PC-9 (cell line): ENCODE measurements around the gene ST13. TPM values are rescaled to one million over a fixed set of nuclear protein-coding genes. Genes with fewer than 3 reads are reported as not detected.
"Not testable (repeated sequence)": the region's sequence is repeated elsewhere in the genome, so short reads cannot be mapped to it uniquely, and the experiment has no call there.

Experiments
- BruUV-seq: library from RNA; stranded (reverse); fragments of 400-500 nt; replicated peaks from 2 replicates; lab custom pipeline; 2021; lab: Mats Ljungman, UMichigan
- CTCF ChIA-PET: fragments of 300-600 bp; sonication (Branson Sonifier 250); formaldehyde crosslinking; loops from one replicate; lab custom pipeline; 2022; ENCODE audit warnings: antibody characterized with exemption; lab: Charles Lee
- POLR2A ChIA-PET: fragments of 300-600 bp; sonication (Branson Sonifier 250); formaldehyde crosslinking; loops from one replicate; lab custom pipeline; 2022; ENCODE audit warnings: antibody characterized with exemption; ENCODE audit not compliant: unreplicated experiment; lab: Charles Lee
- DNase-seq, 2 experiments: peaks; one replicate each; pipeline versions ENCODE4 v3.0.0 to v3.0.0-alpha.2; 2015 to 2022; ENCODE audit warnings: mixed read lengths in 1 of 2
- H2AFZ ChIP-seq: fragments of 200-600 bp; sonication (generic); 2 replicates; pipeline ENCODE4 v1.8.1; 2017; ENCODE audit warnings: antibody characterized with exemption
- H3F3A ChIP-seq: fragments of 200-600 bp; sonication (generic); 2 replicates; pipeline ENCODE4 v1.8.1; 2017; ENCODE audit warnings: antibody characterized with exemption, mild to moderate bottlenecking, low read depth; ENCODE audit not compliant: insufficient read depth
- H3K27ac ChIP-seq: fragments of 200-600 bp; sonication (generic); 2 replicates; pipeline ENCODE4 v1.6.1; 2016; ENCODE audit warnings: mixed run types
- H3K27me3 ChIP-seq: fragments of 200-600 bp; sonication (generic); 2 replicates; pipeline ENCODE4 v1.6.1; 2016; ENCODE audit warnings: low read depth, mixed run types; ENCODE audit not compliant: insufficient read depth
- H3K36me3 ChIP-seq: fragments of 200-600 bp; sonication (generic); 2 replicates; pipeline ENCODE4 v1.6.1; 2016; ENCODE audit warnings: low read depth, mixed run types
- H3K4me1 ChIP-seq: fragments of 200-600 bp; sonication (generic); replicated peaks from 2 replicates; pipeline ENCODE4 v1.6.1; 2016; ENCODE audit warnings: mixed run types; ENCODE audit not compliant: insufficient read depth
- H3K4me2 ChIP-seq: fragments of 200-600 bp; sonication (generic); 2 replicates; pipeline ENCODE4 v1.6.1; 2017; ENCODE audit warnings: mixed run types
- H3K4me3 ChIP-seq: fragments of 200-600 bp; sonication (generic); 2 replicates; pipeline ENCODE4 v1.6.1; 2016; ENCODE audit warnings: mixed run types
- H3K79me2 ChIP-seq: fragments of 200-600 bp; sonication (generic); 2 replicates; pipeline ENCODE4 v1.6.1; 2017; ENCODE audit warnings: low read depth, mixed run types
- H3K9me2 ChIP-seq: fragments of 200-600 bp; sonication (generic); 2 replicates; pipeline ENCODE4 v1.8.1; 2017; ENCODE audit warnings: mild to moderate bottlenecking; ENCODE audit not compliant: insufficient read depth
- H3K9me3 ChIP-seq: fragments of 200-600 bp; sonication (generic); 2 replicates; pipeline ENCODE4 v1.8.1; 2016; ENCODE audit warnings: low read depth; ENCODE audit not compliant: insufficient read depth
- H4K20me1 ChIP-seq: fragments of 200-600 bp; sonication (generic); 2 replicates; pipeline ENCODE4 v1.8.1; 2017; ENCODE audit not compliant: insufficient read depth
- CTCF ChIP-seq: fragments of 200-600 bp; sonication (generic); conservative IDR thresholded peaks from 2 replicates; pipeline ENCODE4 v1.6.1; 2017; ENCODE audit warnings: mixed run types, antibody characterized with exemption, mild to moderate bottlenecking, moderate library complexity
- EZH2 ChIP-seq: fragments of 200-600 bp; sonication (generic); IDR thresholded peaks from 2 replicates; pipeline ENCODE4 v1.8.0; 2017; ENCODE audit warnings: antibody characterized with exemption, low read depth
- intact Hi-C: fragments of 100-400 bp; cut with micrococcal nuclease; formaldehyde crosslinking; loops from one replicate; pipeline ENCODE4 v1.10.0; 2022; ENCODE audit not compliant: unreplicated experiment
- total RNA-seq: library from RNA; stranded (reverse); gene quantifications from 2 replicates; pipeline ENCODE4 v1.2.3, GENCODE V29; 2021

Gene ST13
- total RNA-seq, 1 experiment from 2014 or later: 285 TPM

- Histone ChIP-seq H3K79me2 (peaks cover 94% of the 10 kb centered on the region), H3K4me1 (peaks cover 34% of the 10 kb centered on the region), H4K20me1 (peaks cover 71% of the 10 kb centered on the region), H3K36me3 (peaks cover 53% of the 10 kb centered on the region), H3K9me2 (no peaks in the 10 kb centered on the region), H3K27me3 (no peaks in the 10 kb centered on the region), H3K9me3 (no peaks in the 10 kb centered on the region), H3K4me2 (peak overlapping the region; percentile 99), H3K27ac (peak overlapping the region; percentile 15; the same call in 1 of the 2 replicates), H3F3A (peaks cover 19% of the 10 kb centered on the region), H2AFZ (no peak overlapping the region), H3K4me3 (peak overlapping the region; percentile 98; the same call in 1 of the 2 replicates)
- CTCF ChIA-PET: no interaction called here
- TF ChIP-seq EZH2: no peak
- TF ChIP-seq CTCF: no peak
- DNase-seq: no peak
- POLR2A ChIA-PET: interaction anchor here (0.6 kb wide), 1 partner anchor 202 kb away, joined by 3 read pairs; no protein-coding TSS in a partner anchor
- BruUV-seq: no TSS peak
- intact Hi-C loops: no loop called here
Measured at GRCh38 chr22:40853333-40853732, 3.1 kb downstream of the ST13 start.

GRCh38 chr22:40845816-40846215 lies 10.6 kb downstream of the ST13 start:
- intact Hi-C loops, H3K9me3 ChIP-seq, H3K4me1 ChIP-seq, H3K4me2 ChIP-seq, H3K27ac ChIP-seq, CTCF ChIA-PET, H3K27me3 ChIP-seq, H2AFZ ChIP-seq, POLR2A ChIA-PET, H3K4me3 ChIP-seq, DNase-seq, BruUV-seq, H3K9me2 ChIP-seq: not testable (repeated sequence)
- Histone ChIP-seq H3K36me3 (peaks cover 73% of the 10 kb centered on the region), H4K20me1 (peaks cover 77% of the 10 kb centered on the region), H3F3A (peaks cover 65% of the 10 kb centered on the region), H3K79me2 (peaks cover 90% of the 10 kb centered on the region)

GRCh38 chr22:40844951-40845350 lies 11.5 kb downstream of the ST13 start:
- H2AFZ ChIP-seq: no peak overlapping the region
- H4K20me1 ChIP-seq: peaks cover 70% of the 10 kb centered on the region
- H3K4me1 ChIP-seq: 0 out of 2 replicates have a peak, but pooled peaks cover 3% of the 10 kb centered on the region
- peaks cover 74% of the 10 kb centered on the region for H3K36me3 ChIP-seq
- H3K27me3 ChIP-seq: no peaks in the 10 kb centered on the region
- H3K79me2 ChIP-seq: peaks cover 88% of the 10 kb centered on the region
- H3K4me2 ChIP-seq: no peak overlapping the region
- H3F3A ChIP-seq: peaks cover 61% of the 10 kb centered on the region
- POLR2A ChIA-PET: no interaction called here
- BruUV-seq: no TSS peak
- intact Hi-C loops: no loop called here
- H3K4me3 ChIP-seq: no peak overlapping the region
- H3K27ac ChIP-seq: no peak overlapping the region
- no peaks in the 10 kb centered on the region for H3K9me2 ChIP-seq
- CTCF ChIA-PET: no interaction called here
- DNase-seq: no peak
- H3K9me3 ChIP-seq: no peaks in the 10 kb centered on the region
- TF ChIP-seq EZH2: no peak
- no peak for TF ChIP-seq CTCF

- no peaks in the 10 kb centered on the region for H3K9me3 ChIP-seq
- peaks cover 60% of the 10 kb centered on the region for H3K79me2 ChIP-seq
- 0 out of 2 replicates have a peak, but pooled peaks cover 3% of the 10 kb centered on the region for H3K4me1 ChIP-seq
- peaks cover 50% of the 10 kb centered on the region; the same call in 1 of the 2 replicates for H3F3A ChIP-seq
- H4K20me1 ChIP-seq: peaks cover 66% of the 10 kb centered on the region
- H3K9me2 ChIP-seq: no peaks in the 10 kb centered on the region
- H3K36me3 ChIP-seq: peaks cover 80% of the 10 kb centered on the region
- no peak for TF ChIP-seq EZH2
- no peak for TF ChIP-seq CTCF
- no peak overlapping the region for H3K4me3 ChIP-seq
- no peaks in the 10 kb centered on the region for H3K27me3 ChIP-seq
- ChIA-PET CTCF (no interaction called here), POLR2A (interaction anchor here (0.6 to 0.7 kb wide), 3 partner anchors 431 to 539 kb away, joined by 3 to 11 read pairs (median 6); no protein-coding TSS in a partner anchor)
- H3K27ac ChIP-seq: no peak overlapping the region
- H2AFZ ChIP-seq: no peak overlapping the region
- intact Hi-C loops: no loop called here
- BruUV-seq: no TSS peak
- H3K4me2 ChIP-seq: no peak overlapping the region
- no peak for DNase-seq
Measured at GRCh38 chr22:40838486-40838885, 18.0 kb downstream of the ST13 start.
